Uterus (tissue), 2 donors: ENCODE data around the gene KARS1.

ENCODE experiments used
- CTCF ChIP-seq, 4 experiments: fragments of 200-600 bp in 2 of 4; fragments of 450-650 bp in 2 of 4; sonication (generic) in 2 of 4; IDR thresholded peaks; one replicate each; pipeline ENCODE4 v1.5.1; 2016 to 2019; ENCODE audit warnings: antibody characterized with exemption in 4 of 4, mild to moderate bottlenecking in 2 of 4, moderate library complexity in 1 of 4
- POLR2A ChIP-seq, 2 donors: fragments of 450-650 bp; IDR thresholded peaks; one replicate each; pipeline ENCODE4 v1.6.1; 2016; ENCODE audit warnings: antibody characterized with exemption in 2 of 2, mild to moderate bottlenecking in 1 of 2, moderate library complexity in 1 of 2

GRCh38 chr16:75676909-75677308 lies 29.4 kb upstream of the KARS1 start, which contains the start of gene CPHXL2:
- no peak for TF ChIP-seq POLR2A (IDR thresholded peaks at IDR 0.05)
- TF ChIP-seq CTCF (IDR thresholded peaks at IDR 0.05) = no peak
